HUDEP-2 (cell line): ENCODE measurements around the gene WIF1.
A peak's percentile ranks its signal among the peaks of the same experiment; 100 is the strongest.

Experiments
- DNase-seq, 76 experiments: peaks; one replicate each; lab custom pipeline; 2025; ENCODE audit not compliant: unreplicated experiment in 76 of 76; lab: John Stamatoyannopoulos, UW

The WIF1 gene

GRCh38 chr12:65121049-65121955 lies at the start of gene WIF1:
TSS of gene WIF1 (minus strand) at chr12:65121305. CDS start at chr12:65121191, 114 bp downstream.
- peak in 1 of 76 experiments; percentile 9 for DNase-seq

GRCh38 chr12:65170209-65170881 lies 49.2 kb upstream of the WIF1 start:
- DNase-seq, result peak in 75 of 76 experiments; percentile 6 to 83 (median 60)

- DNase-seq, result peak in 75 of 76 experiments; percentile 21 to 86 (median 75)
Observed at GRCh38 chr12:65169320-65170208, 48.5 kb upstream of the WIF1 start, which contains the start of gene LEMD3. TSS of gene LEMD3 (plus strand) at chr12:65169583. CDS start at chr12:65169597, 14 bp downstream.

- no peak for DNase-seq
Observed at GRCh38 chr12:65168681-65169319, 47.7 kb upstream of the WIF1 start.

GRCh38 chr12:65164774-65165173 lies 43.7 kb upstream of the WIF1 start:
- no peak for DNase-seq

GRCh38 chr12:65164244-65164643 lies 43.1 kb upstream of the WIF1 start:
- DNase-seq, result no peak

GRCh38 chr12:65162609-65163008 lies 41.5 kb upstream of the WIF1 start:
- no peak for DNase-seq

GRCh38 chr12:65157091-65157490 lies 36.0 kb upstream of the WIF1 start:
- DNase-seq, result no peak

GRCh38 chr12:65156366-65156841 lies 35.3 kb upstream of the WIF1 start:
- DNase-seq, result no peak

GRCh38 chr12:65155784-65156183 lies 34.7 kb upstream of the WIF1 start:
- DNase-seq, result no peak

GRCh38 chr12:65152596-65152995 lies 31.5 kb upstream of the WIF1 start:
- no peak for DNase-seq

- DNase-seq, result no peak
Observed at GRCh38 chr12:65152012-65152411, 30.9 kb upstream of the WIF1 start.

- DNase-seq, result no peak
Observed at GRCh38 chr12:65147312-65147905, 26.3 kb upstream of the WIF1 start.

GRCh38 chr12:65140738-65141137 lies 19.6 kb upstream of the WIF1 start:
- no peak for DNase-seq

GRCh38 chr12:65139389-65139788 lies 18.3 kb upstream of the WIF1 start:
- DNase-seq, result no peak

- DNase-seq, result no peak
Observed at GRCh38 chr12:65133879-65134278, 12.8 kb upstream of the WIF1 start.

GRCh38 chr12:65126482-65126881 lies 5.4 kb upstream of the WIF1 start:
- no peak for DNase-seq

- peak in 51 of 76 experiments; percentile 1 to 79 (median 42) for DNase-seq
Observed at GRCh38 chr12:65125975-65126374, 4.9 kb upstream of the WIF1 start.

GRCh38 chr12:65125247-65125646 lies 4.1 kb upstream of the WIF1 start:
- no peak for DNase-seq
